Measurements from ENCODE around the gene VWA2. TPM values are rescaled to one million over a fixed set of nuclear protein-coding genes. Genes with fewer than 3 reads are reported as not detected.

The VWA2 gene
- total RNA-seq, 1 experiment from 2014 or later: 1.6 TPM

DNA sequence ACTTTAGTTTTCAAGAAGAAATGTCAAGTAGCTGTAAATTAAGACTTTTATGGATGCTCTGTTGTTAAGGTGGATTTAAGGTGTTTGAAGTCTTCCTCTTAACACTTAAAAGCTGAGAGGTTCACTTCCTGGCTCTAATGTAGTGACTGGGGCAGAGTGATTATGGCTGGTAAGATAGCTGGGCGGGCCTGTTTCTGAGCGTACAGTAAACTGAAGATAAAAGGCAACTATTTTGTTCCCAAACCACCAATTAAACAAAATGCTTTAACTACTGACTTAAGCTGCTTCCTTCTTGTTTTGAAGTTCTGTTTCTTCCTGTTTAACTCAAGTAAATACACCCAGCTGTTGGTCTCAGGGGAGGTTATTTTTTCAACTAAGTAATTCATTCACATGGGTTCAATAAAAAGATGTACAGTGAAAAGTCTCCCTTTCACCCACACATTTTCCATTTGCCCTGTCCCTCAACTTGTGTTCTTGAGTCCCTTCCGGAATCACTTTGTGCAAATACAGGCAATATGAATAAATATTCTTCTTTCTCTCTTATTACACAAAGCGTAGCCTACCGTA is 19.3 kb downstream of the VWA2 start:
- WGBS (ENCODE audit: extremely low coverage, insufficient read length, low lambda C conversion rate): no CpG with 5 or more reads among the region's 5 CpGs
- Histone ChIP-seq H3K9ac (ENCODE audit: extremely low read depth, insufficient read length, low read length) (no peak overlapping the region), H2BK20ac (ENCODE audit: low read depth, low read length, poor library complexity, severe bottlenecking) (no peak overlapping the region), H3K14ac (ENCODE audit: insufficient read depth, low read length) (no peak overlapping the region), H3K9me3 (ENCODE audit: control insufficient read depth, low read depth, low read length) (no peaks in the 10 kb centered on the region), H3K4me2 (ENCODE audit: insufficient read depth, insufficient read length, low read length) (no peak overlapping the region), H3K23ac (ENCODE audit: insufficient read length, low read depth, low read length) (no peak overlapping the region), H4K91ac (ENCODE audit: insufficient read length, low read depth, low read length) (no peak overlapping the region), H3K79me2 (ENCODE audit: insufficient read depth, low read length) (no peaks in the 10 kb centered on the region), H4K8ac (replicated peaks; ENCODE audit: insufficient read length, low read depth, low read length) (no peak overlapping the region), H3K79me1 (ENCODE audit: insufficient read depth, low read depth, low read length, poor library complexity, severe bottlenecking) (no peaks in the 10 kb centered on the region), H3T11ph (ENCODE audit: low read length) (no peak overlapping the region), H2BK12ac (ENCODE audit: insufficient read length, low read depth, low read length) (no peak overlapping the region), H3K4me1 (ENCODE audit: insufficient read depth, low read length) (no peaks in the 10 kb centered on the region; the same call in 1 of the 2 replicates), H2BK5ac (ENCODE audit: insufficient read length, low read length) (no peak overlapping the region), H4K20me1 (ENCODE audit: control insufficient read depth, insufficient read depth, insufficient read length) (no peaks in the 10 kb centered on the region), H2BK120ac (ENCODE audit: low read depth, low read length, poor library complexity, severe bottlenecking) (no peak overlapping the region), H2AFZ (ENCODE audit: low read length) (no peak overlapping the region), H2AK5ac (ENCODE audit: insufficient read length, low read length) (no peak overlapping the region), H3K56ac (ENCODE audit: insufficient read length, low read depth, low read length) (no peak overlapping the region), H3K18ac (ENCODE audit: insufficient read length, low read depth, low read length) (no peak overlapping the region), H3K27ac (ENCODE audit: insufficient read length, low read depth, low read length) (no peak overlapping the region), H3K4ac (ENCODE audit: low read depth, low read length) (no peak overlapping the region), H3K23me2 (ENCODE audit: insufficient read length, low read depth, low read length, poor library complexity, severe bottlenecking) (no peaks in the 10 kb centered on the region), H4K5ac (ENCODE audit: insufficient read length, low read depth, low read length) (no peak overlapping the region), H2BK15ac (ENCODE audit: low read depth, low read length) (no peak overlapping the region), H3K27me3 (ENCODE audit: insufficient read depth, low read length) (no peaks in the 10 kb centered on the region)
- H3K4me1 Mint-ChIP-seq: peaks cover 19% of the 10 kb centered on the region in 2 experiments
- no peak overlapping the region for H3K4me3 Mint-ChIP-seq
- no peaks in the 10 kb centered on the region; the same call in 1 of the 2 replicates for H3K27me3 Mint-ChIP-seq (ENCODE audit: low read depth)
- H3K27ac Mint-ChIP-seq: no peak overlapping the region; a peak in 1 of 7 replicates
- peaks cover 4 to 8% of the 10 kb centered on the region in 2 experiments for H3K9me3 Mint-ChIP-seq
- TF ChIP-seq, protein P1, sequence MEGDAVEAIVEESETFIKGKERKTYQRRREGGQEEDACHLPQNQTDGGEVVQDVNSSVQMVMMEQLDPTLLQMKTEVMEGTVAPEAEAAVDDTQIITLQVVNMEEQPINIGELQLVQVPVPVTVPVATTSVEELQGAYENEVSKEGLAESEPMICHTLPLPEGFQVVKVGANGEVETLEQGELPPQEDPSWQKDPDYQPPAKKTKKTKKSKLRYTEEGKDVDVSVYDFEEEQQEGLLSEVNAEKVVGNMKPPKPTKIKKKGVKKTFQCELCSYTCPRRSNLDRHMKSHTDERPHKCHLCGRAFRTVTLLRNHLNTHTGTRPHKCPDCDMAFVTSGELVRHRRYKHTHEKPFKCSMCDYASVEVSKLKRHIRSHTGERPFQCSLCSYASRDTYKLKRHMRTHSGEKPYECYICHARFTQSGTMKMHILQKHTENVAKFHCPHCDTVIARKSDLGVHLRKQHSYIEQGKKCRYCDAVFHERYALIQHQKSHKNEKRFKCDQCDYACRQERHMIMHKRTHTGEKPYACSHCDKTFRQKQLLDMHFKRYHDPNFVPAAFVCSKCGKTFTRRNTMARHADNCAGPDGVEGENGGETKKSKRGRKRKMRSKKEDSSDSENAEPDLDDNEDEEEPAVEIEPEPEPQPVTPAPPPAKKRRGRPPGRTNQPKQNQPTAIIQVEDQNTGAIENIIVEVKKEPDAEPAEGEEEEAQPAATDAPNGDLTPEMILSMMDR (conservative IDR thresholded peaks at IDR 0.05): no peak
- H3K36me3 Mint-ChIP-seq (ENCODE audit: insufficient read depth in 1 of 3, low read depth in 3 of 3): peaks cover 7 to 16% (median 10%) of the 10 kb centered on the region in 3 experiments
- no peak for DNase-seq
